ENCODE measurements around the gene PSTPIP1.

The PSTPIP1 gene

GRCh38 chr15:76996076-76996525, 1.2 kb downstream of the PSTPIP1 start:
- FAIRE-seq (no peak), DNase-seq (ENCODE audit: extremely low spot score, insufficient read length, low read depth) (no peak)

DNA sequence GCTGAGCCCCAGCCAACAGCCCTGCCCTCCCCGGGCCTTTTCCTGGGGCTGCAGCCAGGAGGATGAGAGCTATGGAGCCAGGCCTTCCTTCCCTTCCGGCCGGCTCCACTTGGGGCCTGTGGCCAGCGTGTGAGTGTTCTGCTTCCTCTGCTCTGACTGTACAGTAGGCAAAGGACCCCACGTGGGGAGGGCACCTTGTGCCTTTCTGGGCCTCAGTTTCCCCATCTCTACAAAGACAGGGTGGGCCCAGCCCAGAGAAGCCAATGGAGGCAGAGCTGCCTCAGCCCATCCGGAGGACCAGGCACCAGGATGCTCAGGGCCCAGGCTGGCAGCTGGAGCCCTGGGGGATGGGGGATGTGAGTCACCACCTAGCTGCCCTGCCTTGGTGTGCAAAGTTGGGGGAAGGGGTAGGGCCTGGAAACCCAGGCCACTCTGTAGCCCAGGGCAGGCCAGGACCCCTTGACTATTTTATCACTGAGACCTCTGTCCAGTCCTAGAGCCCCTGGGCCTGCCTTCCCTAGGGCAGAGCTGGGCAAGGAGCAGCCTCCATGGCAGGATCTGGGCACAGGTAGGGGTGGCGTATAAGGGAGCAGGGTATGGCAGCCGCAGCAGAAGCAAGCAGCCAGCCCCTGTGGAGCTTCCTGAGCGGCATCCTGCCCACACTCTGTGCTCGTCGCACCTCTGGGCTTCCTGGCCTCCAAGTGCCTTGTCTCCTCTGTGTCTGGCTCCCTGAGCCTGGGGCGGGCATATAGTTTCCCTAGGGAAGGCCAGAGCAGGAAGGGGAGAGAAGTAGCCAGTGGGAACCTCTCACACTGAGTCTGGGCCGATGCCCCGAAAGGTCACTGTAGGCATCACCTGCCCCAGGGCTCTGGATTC, 1.8 kb downstream of the PSTPIP1 start:
- no peak for DNase-seq (ENCODE audit: extremely low spot score, insufficient read length, low read depth)
- FAIRE-seq: no peak

- DNase-seq (ENCODE audit: extremely low spot score, insufficient read length, low read depth) (no peak), FAIRE-seq (no peak)
Measured at GRCh38 chr15:76998663-76999285, 3.8 kb downstream of the PSTPIP1 start.

DNA sequence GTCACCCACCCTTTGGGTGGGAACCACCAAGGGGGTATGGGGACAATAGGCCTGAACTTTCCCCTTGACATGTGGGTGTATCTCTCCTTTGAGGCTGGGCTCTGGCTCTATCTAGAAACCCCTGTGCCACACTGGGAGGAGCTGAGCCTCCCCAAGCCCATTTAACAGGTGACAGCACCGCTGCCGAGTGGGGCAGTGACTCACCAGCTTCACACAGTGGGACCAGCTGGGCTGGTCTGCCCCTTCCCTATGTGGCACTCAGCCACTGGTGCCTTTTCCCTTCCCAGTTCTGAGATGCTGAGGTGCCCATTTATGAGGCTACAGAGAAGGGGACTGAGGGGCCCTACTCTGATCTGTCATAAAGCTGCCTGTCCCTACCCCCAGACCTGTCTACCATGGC, 5.1 kb downstream of the PSTPIP1 start:
- DNase-seq (ENCODE audit: extremely low spot score, insufficient read length, low read depth) (no peak), FAIRE-seq (no peak)

- DNase-seq (ENCODE audit: extremely low spot score, insufficient read length, low read depth) (no peak), FAIRE-seq (no peak)
Measured at GRCh38 chr15:77001351-77001750, 6.4 kb downstream of the PSTPIP1 start.

DNA sequence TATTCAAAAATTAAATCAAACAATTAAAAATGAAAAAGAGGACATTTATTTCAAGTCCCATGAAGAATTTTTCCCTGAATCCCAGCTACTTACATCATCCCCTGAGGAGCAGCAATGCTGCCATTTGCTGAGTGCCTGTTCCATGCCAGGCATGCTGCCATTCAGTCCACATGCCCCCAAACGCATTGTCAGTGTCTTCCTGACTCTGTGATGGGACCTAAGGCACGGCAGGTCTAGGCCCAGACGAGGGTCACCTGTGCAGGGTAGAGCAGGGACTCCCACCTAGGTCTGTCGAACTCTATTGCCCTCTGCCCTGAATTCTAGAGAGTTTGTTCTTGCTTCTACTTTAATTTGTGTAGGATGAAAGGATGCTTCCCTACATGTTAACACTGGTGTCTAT, 7.0 kb downstream of the PSTPIP1 start:
- DNase-seq (ENCODE audit: extremely low spot score, insufficient read length, low read depth): no peak
- peak; percentile 26 for FAIRE-seq

DNA sequence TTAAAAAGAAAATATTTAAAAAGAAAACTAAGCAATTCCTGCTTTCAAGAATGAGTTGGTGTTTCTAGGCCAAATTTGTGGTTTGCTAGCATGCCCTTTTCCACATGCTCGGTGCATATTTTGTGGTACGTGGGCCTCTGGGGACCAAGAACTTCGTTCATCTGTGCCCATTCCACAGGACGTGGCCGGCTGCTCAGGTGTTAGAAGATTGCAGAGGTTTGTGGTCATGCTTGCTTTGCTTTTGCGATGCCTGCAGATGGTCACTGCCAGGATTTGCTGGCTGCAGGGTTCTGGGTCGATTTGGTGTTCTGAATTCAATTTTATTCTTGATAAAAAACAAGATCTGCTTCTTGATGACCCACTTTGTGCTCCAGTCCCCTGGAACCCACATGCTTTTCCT, 7.5 kb downstream of the PSTPIP1 start:
- no peak for FAIRE-seq
- DNase-seq (ENCODE audit: extremely low spot score, insufficient read length, low read depth): no peak

GRCh38 chr15:77002954-77003912, 8.3 kb downstream of the PSTPIP1 start:
- DNase-seq (ENCODE audit: extremely low spot score, insufficient read length, low read depth) (no peak), FAIRE-seq (peak; percentile 96)

DNA sequence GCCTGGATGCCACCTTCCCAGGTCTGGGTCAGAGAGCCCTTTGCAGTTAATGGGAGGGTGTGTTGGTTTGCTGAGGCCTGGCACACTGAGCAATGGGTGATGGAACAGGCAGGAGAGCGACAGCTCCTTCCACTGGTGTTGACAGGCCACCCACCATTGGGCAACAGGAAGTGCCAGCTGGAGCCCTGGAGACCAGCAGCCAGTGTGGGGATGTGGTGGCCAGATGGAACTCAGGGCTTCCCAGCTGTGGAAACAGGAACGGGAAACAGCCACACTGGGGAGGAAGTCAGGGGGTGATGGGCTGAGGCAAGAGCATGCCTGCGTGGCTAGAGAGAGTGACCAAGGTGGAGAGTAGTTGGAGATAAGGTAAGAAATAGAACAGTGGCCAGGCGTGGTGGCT, 9.3 kb downstream of the PSTPIP1 start:
- DNase-seq (ENCODE audit: extremely low spot score, insufficient read length, low read depth): no peak
- no peak for FAIRE-seq

GRCh38 chr15:77009176-77009575, 14.2 kb downstream of the PSTPIP1 start:
- no peak for DNase-seq (ENCODE audit: extremely low spot score, insufficient read length, low read depth)
- FAIRE-seq: no peak

DNA sequence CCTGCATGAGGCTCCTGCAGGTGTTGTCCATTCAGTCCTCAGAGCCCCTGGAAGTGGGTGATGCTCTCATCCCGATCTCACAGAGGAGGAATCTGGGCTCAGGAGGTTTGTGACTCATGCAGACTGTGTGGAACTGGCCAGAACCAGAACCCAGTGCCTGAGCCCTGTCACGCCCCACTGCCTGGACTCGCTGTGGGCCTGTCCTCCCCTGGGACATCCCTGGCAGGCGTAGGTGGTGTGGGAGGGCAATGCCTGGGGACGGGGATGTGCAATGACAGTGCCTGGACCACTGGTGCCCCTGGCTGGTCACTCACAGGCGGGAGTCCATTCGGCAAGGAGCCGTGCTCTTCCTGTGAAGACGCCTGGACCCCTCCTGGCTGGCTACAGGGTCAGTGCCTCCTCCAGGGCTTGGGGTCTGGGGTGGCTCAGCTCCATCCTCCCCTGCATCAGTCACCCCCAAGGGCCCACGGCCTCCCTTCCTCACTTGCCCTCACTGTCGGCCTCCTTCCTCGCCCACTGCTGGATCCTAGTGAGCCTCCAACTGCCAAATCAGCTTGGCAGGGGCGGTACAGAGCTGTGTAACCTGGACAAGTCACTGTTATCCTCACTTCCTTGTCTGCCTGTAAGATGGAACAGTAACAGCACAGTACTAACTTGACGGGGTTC, 14.9 kb downstream of the PSTPIP1 start:
- DNase-seq (ENCODE audit: extremely low spot score, insufficient read length, low read depth) (no peak), FAIRE-seq (no peak)

DNA sequence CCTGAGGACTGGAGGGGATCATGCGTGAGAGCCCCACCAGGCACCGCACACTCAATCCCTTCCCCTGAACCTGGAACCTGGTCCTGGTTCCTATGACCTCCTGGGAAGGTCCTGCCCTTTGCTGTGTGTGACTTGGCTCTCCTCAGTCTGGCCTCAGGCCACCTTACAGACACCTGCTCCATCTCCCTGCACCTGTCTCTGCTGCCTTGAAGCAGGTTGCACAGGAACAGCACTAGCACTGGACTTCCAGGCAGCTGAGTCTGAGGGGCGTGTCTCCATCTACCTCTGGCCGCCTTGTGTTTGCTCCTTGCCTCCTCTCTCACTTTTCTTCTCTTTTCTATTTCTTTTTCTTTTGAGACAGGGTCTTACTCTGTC, 15.4 kb downstream of the PSTPIP1 start:
- DNase-seq (ENCODE audit: extremely low spot score, insufficient read length, low read depth): no peak
- no peak for FAIRE-seq

GRCh38 chr15:77010857-77011256, 15.9 kb downstream of the PSTPIP1 start:
- no peak for FAIRE-seq
- no peak for DNase-seq (ENCODE audit: extremely low spot score, insufficient read length, low read depth)

GRCh38 chr15:77012117-77012712, 17.3 kb downstream of the PSTPIP1 start:
- no peak for FAIRE-seq
- DNase-seq (ENCODE audit: extremely low spot score, insufficient read length, low read depth): no peak

DNA sequence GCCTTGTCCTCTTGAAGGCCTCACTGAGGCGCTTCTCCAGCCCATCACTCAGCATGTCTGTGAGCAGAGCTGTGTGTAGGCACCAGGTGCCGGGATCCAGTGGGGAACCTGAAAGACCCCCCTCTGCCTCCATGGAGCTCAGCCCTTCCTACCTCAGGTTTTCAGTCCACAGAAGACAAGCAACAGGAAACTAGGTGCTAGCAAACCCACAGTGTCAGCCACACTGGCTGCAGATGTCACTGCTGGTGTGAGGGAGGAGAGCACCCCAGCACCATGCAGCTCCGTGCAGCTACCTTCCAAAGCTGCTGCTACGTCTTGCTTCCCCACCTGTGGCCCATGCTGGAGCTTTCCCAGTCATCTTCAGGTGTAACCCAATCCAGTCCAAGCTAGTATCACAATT, 17.9 kb downstream of the PSTPIP1 start:
- FAIRE-seq: peak; percentile 83

DNA sequence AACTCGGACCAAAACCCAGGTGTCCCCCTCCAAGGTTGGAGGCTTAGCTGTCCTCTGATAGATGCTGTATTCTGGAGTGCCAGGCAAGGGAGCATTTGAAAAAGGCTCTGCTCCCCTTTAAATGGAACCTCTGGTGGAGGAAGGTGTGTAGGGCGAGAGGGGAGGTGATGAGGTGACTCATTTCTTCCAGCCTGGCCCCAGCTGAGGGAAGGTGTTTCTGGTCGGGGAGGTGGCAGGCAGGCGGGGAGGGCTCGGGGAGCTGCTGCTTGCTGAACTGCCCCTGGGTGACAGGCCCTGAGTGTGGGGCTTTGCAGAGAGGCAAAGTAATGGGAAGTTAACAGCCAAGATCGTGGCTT, 18.8 kb downstream of the PSTPIP1 start:
- peak; percentile 95 for FAIRE-seq

More for the DNA sequence above, 17.9 kb downstream of the PSTPIP1 start:
- DNase-seq (ENCODE audit: extremely low spot score, insufficient read length, low read depth): no peak

GRCh38 chr15:77014132-77015081, 19.5 kb downstream of the PSTPIP1 start:
- DNase-seq (ENCODE audit: extremely low spot score, insufficient read length, low read depth) (peak; percentile 57), FAIRE-seq (no peak)

More for the DNA sequence above, 18.8 kb downstream of the PSTPIP1 start:
- DNase-seq (ENCODE audit: extremely low spot score, insufficient read length, low read depth): peak; percentile 76

DNA sequence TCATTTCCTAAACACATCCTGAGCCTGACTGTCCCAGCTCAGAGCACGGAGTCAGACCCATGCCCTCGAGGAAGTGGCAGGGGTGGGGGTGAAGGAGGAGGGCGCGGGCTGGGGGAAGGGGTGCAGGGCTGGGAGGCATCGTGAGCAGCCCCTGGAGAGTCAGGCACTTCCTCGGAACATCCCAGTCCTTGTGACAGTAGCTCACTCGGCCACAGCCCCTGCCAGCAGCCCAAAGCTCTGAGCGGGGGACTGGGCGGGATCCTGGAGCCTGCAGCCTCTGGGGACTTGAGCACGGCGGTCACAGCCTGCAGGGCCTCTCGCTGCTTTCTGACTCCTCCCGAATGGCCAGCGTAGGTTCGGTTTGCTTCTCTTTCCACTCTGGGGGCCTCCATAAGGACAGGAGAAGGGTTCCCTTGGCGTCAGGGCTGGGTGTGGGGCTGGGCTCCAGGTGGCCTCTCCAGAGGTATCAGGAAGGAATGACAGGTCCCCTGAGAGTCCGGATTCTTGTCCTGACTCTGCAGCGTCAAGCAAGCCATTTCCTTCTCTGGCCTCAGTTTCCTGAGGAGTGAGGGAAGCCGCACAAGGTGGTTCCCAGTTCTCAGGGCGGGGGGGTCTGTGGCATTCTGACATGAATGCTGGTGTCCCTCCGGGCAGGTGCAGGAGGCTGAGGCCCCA, 20.9 kb downstream of the PSTPIP1 start:
- no peak for DNase-seq (ENCODE audit: extremely low spot score, insufficient read length, low read depth)
- FAIRE-seq: no peak

Data from GM18507 (cell line).